ENCODE measurements around the gene LRRC8D.

- no peak for TF ChIP-seq GABPA (IDR thresholded peaks at IDR 0.05 in 1 of 2, conservative IDR thresholded peaks at IDR 0.05 in 1 of 2)
- no peak for TF ChIP-seq CTCF (IDR thresholded peaks at IDR 0.05; ENCODE audit: low read depth, low read length, missing input control)
- no peak for TF ChIP-seq ZBTB33 (IDR thresholded peaks at IDR 0.05)
These were observed 18.8 kb upstream of the LRRC8D start for GRCh38 chr1:89802051-89802450.

Measured in liver (tissue), 3 donors.